Forelimb muscle (tissue), 1 donor: Measurements from ENCODE around the gene NRDC. TPM values are rescaled to one million over a fixed set of nuclear protein-coding genes. Genes with fewer than 3 reads are reported as not detected.

Experiments used
- DNase-seq: peaks from one replicate; pipeline ENCODE4 v3.0.0-alpha.2; 2013; ENCODE audit warnings: low read depth
- polyA plus RNA-seq: library from polyadenylated mRNA; unstranded; fragments of 120-200 nt; gene quantifications from one replicate; pipeline ENCODE4 v1.2.1, GENCODE V29; 2013; ENCODE audit not compliant: insufficient read length

The NRDC gene, protein sequence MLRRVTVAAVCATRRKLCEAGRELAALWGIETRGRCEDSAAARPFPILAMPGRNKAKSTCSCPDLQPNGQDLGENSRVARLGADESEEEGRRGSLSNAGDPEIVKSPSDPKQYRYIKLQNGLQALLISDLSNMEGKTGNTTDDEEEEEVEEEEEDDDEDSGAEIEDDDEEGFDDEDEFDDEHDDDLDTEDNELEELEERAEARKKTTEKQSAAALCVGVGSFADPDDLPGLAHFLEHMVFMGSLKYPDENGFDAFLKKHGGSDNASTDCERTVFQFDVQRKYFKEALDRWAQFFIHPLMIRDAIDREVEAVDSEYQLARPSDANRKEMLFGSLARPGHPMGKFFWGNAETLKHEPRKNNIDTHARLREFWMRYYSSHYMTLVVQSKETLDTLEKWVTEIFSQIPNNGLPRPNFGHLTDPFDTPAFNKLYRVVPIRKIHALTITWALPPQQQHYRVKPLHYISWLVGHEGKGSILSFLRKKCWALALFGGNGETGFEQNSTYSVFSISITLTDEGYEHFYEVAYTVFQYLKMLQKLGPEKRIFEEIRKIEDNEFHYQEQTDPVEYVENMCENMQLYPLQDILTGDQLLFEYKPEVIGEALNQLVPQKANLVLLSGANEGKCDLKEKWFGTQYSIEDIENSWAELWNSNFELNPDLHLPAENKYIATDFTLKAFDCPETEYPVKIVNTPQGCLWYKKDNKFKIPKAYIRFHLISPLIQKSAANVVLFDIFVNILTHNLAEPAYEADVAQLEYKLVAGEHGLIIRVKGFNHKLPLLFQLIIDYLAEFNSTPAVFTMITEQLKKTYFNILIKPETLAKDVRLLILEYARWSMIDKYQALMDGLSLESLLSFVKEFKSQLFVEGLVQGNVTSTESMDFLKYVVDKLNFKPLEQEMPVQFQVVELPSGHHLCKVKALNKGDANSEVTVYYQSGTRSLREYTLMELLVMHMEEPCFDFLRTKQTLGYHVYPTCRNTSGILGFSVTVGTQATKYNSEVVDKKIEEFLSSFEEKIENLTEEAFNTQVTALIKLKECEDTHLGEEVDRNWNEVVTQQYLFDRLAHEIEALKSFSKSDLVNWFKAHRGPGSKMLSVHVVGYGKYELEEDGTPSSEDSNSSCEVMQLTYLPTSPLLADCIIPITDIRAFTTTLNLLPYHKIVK
- 137 TPM for polyA plus RNA-seq

DNA sequence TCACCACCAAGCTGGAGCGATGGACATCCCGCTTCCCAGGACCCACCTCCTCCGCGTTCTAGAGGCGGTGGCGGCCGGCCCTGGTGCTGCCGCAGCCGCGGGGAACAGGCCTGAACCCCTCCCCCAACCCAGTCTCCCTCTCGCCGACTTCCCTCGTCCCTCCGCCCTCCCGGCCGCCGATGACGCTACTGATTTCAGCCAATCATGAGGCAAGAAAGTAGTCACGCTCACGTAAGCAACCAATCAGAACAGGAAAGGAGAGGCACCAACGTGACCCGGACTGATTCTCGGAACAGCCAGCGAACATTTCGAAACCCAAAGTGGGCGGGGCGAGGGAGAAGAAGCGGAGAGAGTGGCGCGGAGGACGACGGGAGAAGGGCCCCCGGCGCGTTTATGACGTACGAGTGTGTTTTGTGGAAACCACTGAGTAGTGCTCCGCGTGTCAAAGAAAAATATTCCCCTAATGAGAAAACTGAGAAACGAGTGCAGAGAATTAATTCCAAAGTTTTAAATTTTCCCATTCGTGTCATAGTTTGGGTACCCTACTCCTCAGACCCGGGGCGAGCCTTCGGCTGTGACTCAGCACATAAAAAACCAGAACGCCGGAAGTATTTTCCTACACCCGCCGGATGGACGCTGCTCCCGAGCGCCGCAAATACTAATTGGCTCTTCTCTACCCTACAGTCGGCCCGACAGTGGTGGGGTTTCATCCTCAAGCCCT lies at the start of gene NRDC:
TSS of gene NRDC (minus strand) at position 112 of the 721 bp plus-strand sequence. CDS start 112 bp downstream, outside the sequence.
- peak; percentile 100 for DNase-seq

GRCh38 chr1:51927029-51927428 lies 48.5 kb upstream of the NRDC start:
- no peak for DNase-seq

GRCh38 chr1:51926171-51926812 lies 47.8 kb upstream of the NRDC start:
- DNase-seq = no peak

- no peak for DNase-seq
These were observed 45.9 kb upstream of the NRDC start for GRCh38 chr1:51924455-51924854.

DNA sequence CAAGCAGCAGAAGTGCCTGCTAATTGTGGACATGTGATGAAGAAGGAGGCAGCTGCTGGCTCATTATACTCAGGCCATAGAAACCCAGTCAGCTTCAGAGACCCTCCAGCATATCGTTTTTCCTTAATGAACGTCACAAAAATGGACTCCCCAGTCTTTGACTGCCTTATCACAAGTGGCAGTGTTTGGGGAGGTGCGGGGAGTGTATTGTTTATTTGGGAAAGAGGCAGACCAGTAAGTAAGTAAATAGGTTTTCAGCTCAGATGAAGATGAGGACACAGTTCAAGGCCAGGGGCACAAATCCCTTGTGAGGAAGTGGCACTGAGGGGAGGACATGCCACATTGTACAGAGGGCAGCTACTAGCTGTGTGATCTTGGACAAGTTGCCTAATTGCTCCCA lies 43.5 kb upstream of the NRDC start:
- no peak for DNase-seq

GRCh38 chr1:51920130-51920529 lies 41.6 kb upstream of the NRDC start:
- DNase-seq = no peak

DNA sequence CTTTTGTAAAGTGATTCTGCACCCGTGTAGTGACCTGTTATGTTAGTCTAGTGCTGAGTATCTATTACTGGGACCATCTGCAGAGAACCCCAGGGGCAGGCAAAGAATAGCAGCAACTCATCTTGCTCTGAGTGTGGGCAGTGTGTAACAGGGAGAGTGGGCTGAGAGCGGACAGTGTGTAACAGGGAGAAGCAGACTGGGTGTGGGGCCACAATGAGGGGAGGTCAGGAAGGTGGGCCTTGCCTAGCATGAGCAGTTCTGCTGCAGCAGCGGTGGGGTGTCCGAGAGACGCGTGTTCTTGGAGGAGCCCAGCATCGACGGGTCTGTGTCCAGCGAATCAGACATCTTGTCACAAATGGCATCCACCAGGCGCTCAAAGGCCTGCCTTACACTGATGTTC lies 41.2 kb upstream of the NRDC start:
- no peak for DNase-seq

- DNase-seq = no peak
These were observed 38.3 kb upstream of the NRDC start for GRCh38 chr1:51916587-51917405.

GRCh38 chr1:51915951-51916350 lies 37.4 kb upstream of the NRDC start:
- no peak for DNase-seq

DNA sequence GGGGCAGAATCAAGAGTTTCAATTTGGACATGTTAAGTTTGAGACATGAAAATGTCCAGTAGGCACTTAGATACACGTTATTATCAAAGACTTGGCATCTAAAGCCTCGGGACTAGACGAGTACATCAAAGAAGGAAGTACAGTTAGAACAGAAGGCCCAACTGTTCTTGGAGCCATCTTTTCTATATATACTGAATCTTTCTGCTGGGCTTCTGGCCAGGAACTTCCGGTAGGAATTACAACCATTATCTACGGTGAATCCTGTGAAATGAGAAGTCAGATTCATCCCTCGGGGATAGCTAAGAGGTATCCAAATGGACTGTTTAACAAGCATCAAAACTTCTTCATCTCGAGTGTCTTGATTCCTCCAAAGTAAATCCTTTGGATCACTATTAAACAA lies 34.4 kb upstream of the NRDC start:
- DNase-seq = no peak

GRCh38 chr1:51910221-51911000 lies 31.9 kb upstream of the NRDC start:
- no peak for DNase-seq

DNA sequence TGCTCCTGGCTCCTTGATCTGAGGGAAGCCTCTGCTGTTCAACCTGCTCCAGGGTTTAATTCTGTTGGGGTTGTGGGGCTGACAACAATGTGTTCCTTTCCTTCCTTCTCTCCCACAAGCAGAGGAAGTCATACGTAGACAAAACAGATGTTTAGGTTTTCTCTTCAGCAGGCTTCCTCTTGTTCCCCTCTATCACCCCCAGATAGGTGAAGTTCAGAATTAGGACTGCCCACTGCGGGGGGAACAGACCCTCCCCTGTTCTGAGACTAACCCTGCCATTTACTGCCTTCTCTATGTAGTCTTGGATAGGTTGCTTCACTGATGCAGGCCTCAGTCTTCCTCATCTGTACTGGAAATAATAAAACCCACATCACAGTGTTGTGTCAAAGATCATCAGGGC lies 30.0 kb upstream of the NRDC start:
- no peak for DNase-seq

- no peak for DNase-seq
These were observed 28.7 kb upstream of the NRDC start for GRCh38 chr1:51907079-51907702.

GRCh38 chr1:51906306-51907078 lies 28.0 kb upstream of the NRDC start:
- DNase-seq = no peak

DNA sequence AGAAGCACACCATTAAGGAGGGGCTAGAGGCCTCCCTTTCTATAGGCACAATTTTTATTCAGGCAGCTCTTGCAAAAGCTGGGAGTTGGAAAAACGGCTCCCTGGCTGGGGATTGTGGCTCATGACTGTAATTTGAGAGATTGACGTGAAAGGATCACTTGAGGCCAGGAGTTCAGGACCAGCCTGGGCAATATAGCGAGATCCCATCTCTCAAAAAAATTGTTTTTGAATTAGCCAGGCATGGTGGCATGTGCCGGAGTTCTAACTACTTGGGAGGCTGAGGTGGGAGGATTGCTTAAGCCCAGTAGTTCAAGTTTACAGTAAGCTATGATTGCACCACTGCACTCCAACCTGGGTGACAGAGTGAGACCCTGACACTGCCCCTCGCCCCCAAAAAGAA lies 23.9 kb upstream of the NRDC start:
- DNase-seq = no peak

DNA sequence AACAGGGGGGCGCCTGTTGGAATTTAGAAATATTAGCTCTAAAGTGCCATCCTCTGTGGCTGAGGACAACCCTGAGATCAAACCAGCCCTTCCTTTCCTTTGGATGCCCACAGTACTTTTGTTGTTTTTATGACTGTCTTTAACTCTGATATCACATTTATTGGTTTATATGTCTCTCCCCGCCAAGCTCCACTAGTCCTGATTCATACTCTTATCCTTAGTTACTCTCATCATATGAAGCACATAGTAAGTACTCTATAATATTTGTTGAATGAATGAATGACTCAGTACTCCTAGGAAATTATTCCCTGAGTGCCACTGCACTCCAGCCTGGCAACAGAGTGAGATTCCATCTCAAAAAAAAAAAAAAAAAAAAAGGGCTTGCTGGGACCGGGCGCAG lies 22.6 kb upstream of the NRDC start:
- no peak for DNase-seq

- no peak for DNase-seq
These were observed 20.5 kb upstream of the NRDC start for GRCh38 chr1:51899022-51899421.

DNA sequence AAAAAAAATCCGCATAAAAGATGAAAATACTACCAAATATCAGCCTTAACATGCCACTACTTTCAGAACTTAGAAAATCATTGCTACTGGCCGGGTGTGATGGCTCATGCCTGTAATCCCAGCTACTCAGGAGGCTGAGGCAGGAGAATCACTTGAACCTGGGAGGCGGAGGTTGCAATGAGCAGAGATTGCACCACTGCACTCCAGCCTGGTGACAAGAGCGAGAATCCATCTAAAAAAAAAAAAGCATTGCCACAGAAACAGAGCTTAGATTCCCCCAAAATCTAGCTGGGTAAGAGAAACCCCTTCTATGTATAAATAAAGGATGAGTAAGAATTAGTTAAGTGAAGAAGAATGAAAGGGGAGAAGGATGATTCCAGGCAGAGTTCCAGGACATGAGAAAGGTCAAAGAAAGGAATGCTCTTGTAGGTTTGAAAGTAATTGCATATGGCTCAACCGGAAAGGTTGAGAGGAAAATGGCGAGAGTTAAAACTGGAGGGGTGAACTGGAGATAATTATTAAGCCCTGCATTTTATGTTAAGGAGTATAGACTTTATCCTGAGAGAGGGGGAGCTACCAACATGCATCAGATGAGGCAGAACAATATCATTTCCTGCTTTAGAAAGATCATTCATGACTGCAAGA lies 19.7 kb upstream of the NRDC start:
- no peak for DNase-seq
